ENCODE results near the gene FAM110D. TPM values are rescaled to one million over a fixed set of nuclear protein-coding genes. Genes with fewer than 3 reads are reported as not detected.

The FAM110D gene
- 0.30 TPM for total RNA-seq

DNA sequence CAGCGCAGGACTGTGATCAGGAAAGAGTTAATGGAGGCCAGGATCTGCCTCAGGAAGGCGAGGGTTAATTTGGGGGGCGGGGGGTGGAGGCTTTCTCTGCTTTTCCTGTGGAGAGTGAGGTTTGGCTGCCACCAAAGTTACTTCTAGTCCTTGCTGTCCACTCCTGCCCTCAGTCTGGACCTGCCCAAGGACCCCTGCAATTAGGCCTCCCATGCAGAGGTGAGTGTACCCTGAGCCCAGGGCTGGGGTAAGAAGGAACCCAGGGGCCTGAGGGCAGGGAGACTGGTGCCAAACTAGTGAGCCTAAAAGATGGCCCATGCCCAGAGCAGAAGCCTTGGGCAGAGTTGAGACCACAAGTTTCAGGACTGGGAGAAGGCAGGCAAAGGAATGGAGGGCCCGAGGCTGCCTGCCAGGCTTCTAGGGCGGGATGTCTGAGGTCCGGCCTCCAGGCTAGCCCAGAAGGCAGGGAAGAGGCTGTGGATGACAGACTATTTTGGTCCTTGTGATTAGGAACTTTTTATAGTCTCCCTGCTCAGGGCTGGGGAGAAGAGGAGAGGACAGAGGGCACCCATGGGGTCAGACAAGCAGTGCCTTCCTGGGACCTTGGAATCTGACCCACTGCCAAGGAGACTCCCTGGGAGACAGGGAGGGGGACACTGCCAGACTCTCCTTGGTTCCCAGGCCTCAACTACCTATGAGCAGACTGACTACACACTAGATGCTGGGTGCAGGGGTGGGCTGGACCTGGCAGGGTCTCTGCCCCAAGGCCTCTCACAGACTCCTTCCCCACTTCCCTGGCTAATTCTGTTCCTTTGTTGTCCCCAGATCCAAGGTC, at the start of gene FAM110D:
FAM110D (plus strand) TSS at position 172 of the 835 bp plus-strand sequence. CDS start 2,213 bp downstream, outside the sequence.
- no peak for DNase-seq

DNA sequence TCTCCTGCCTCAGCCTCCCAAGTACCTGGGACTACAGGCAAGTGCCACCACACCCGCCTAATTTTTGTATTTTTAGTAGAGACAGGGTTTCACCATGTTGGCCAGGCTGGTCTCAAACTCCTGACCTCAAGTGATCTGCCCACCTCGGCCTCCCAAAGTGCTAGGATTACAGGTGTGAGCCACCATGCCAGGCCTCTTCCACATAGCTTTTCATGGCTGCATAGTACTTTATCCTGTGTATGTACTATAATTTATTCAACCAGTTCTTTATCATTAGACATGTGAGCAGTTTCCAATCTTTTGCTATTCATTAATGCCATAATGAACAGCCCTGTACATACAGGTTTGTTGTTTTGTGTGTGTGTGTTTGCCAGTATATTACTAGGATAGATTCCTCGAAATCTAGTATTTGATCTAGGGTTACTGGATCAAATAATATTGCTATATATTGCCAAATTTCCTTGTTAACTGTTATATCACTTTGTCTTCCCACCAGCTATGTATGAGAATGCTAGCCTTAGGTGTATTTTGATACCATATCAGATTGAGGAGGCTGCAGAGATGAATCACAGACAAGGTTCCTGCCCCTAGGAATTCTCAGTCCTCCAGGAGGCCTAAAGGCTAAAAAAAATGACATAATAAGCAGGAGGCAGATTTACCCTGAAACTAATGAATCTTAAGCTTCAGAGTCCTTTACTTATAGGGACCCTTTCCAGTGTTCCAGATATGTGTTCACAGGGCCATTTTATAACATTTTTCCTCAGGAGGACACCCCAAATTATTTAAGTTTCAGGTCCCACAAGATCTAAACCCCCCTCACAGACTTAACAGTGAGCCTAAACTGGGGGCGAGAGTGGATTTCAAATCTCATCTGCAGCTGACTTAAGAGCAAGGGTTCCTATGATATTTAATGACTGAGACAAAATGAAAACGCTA, 49.4 kb upstream of the FAM110D start:
- no peak for DNase-seq

DNA sequence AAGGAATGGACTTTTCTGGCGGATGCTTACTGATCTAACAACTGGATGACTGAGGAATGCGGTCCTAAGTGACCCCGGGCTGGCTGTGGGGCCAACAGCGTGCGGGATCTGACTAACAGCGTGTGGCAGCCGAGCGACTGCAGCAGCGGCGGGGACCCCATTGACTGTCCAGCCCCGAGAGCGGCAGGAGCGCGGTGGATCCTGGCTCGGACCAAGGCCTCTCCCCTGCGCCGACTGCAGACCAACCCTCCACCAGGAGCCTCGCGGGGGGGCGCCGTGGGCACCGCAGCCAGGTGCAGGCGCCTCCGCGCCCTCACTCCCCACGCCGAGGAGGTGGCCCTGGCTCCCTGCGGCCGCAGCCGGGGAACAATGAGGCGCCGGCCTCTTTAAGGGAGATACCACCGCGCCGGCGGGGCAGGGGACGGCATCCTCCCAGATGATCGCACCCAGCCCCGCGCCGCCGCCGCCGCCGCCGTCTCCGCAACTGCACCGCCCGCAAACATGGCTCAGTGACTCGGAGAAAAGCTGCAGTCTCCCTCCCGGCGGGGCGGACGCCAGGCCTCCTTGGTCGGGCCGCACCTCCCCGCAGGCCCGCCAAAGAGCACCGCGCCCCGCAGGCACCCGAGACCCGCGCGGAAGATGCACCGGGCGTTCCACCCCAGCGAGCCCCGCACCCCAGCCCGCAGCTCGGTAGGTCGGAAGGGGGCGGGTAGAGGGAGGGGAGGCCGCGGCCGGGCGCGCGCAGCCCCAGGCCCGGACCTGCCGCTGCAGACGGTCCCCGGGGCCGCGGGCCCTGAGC, 47.9 kb upstream of the FAM110D start:
- DNase-seq: peak; percentile 49

DNA sequence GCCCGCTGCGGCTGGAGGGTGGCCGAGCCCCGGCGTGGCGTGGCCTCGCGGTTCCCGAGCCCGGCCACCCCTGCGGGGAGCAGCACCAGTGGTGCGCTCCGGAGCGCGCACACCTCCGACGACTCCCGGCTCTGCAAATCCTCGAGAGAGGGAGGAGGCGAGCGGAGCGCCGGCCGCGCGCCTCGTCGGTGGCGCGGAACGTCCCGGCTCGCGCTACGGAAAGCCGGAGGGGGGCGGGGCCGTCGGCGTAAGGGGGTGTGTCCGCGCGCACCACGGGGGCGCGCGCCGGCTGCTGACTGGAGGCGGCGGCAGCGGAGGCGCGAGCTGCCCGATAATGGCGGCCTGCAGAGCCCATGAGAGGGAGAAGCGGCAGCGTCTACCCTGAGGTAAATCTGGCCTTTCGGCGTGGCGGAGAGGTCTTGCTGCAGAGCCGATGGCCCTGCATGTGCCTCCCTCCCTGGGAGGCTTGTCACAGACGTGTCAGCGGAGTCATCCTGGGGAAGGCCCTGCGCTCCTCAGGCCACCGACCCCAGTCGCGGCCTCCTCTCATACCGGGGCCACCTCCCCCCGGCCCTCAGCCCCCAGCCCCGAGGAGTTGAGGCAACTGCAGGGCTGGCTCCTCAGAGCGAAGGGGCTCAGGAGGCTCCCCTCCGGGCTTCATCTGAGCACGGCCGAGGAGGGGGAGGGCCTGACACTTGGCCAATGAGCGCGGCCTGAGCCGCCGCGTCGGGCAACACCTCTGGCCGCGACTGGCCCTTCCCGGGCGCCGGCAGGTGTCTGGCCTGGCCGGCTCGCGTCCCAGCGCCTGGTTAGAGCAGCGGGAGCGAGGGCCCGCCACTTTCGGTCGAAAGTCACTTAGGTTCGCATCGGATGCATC, 47.1 kb upstream of the FAM110D start, which contains the start of gene PDIK1L:
PDIK1L (plus strand) TSS at position 295 of the 877 bp plus-strand sequence. CDS start 2,485 bp downstream, outside the sequence.
- DNase-seq: peak; percentile 95

DNA sequence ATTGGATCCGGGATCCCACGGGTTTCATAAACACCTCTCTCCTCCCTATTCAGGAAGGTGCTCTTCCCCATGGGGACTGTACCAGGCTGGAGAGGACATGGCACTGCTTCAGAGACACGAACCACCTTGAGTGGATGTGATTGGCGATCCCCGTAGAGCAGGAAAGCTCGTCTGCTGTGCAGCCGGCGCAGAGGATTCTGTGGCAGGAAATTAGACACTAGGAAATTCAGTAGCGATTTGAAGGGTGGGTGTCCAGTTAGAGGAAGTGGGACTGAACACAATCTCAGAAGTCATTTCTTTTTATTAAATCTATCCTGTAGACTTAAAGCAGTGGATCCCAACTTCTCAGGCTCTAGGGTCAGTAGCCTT, 46.5 kb upstream of the FAM110D start:
- DNase-seq: no peak

DNA sequence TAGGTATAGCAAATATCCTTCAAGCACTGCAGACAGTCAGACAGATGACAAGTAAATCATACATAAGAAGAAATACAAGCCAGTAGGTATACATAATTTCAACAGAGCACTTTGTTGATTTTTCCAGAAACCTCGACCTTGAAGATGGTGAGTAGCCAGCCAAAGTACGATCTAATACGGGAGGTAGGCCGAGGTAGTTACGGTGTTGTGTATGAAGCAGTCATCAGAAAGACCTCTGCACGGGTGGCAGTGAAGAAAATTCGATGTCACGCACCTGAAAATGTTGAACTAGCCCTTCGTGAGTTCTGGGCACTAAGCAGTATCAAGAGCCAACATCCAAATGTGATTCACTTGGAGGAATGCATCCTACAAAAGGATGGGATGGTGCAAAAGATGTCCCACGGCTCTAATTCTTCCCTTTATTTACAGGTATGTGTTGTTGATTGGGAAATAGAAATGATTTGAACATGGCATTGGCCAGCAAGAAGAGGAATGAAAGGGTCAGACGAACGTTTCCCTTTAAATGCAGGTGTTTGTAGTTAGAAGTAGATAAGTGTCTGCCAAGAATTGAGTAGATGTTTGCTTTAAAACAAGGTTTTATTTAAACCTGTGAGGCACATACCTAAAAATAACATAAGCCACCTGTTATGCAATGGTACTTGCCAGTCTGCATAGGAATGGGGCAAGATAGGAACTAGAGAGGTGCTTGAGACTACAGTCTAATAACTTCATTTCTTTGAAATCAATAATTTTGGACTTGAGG, 44.5 kb upstream of the FAM110D start:
- no peak for DNase-seq

DNA sequence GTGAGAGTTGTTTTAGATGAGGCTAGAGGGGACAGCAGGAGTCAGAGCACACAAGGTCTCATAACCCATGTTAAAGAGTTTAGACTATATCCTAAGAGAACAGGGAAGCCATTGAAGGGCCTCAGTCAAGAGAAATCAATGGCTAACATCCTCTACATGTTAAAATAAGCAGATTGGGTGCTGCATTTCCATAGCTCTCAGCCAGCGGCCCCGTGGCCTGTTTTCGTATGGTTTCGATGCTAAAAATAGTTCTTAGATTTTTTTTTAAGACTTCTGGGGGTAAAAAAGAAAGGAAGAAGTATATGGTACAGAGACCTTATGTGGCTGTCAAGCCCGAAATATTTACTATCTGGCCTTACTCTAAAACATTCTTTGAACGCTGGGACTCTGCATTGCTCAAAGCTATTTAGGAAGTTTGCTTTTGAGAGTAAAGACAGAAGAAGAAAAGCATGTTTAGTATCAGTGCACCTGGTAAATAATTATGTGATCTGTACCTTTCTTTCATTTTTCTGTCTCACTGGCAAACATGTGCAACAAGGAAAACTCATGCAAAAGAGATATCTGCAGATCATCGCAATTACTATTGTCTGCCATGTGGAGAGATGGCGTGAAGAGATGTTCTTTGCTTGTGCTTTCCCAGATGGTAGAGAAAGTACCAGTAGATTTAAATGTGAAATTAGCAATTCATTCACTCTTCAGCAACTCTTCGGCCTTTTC, 38.8 kb upstream of the FAM110D start:
- no peak for DNase-seq

DNA sequence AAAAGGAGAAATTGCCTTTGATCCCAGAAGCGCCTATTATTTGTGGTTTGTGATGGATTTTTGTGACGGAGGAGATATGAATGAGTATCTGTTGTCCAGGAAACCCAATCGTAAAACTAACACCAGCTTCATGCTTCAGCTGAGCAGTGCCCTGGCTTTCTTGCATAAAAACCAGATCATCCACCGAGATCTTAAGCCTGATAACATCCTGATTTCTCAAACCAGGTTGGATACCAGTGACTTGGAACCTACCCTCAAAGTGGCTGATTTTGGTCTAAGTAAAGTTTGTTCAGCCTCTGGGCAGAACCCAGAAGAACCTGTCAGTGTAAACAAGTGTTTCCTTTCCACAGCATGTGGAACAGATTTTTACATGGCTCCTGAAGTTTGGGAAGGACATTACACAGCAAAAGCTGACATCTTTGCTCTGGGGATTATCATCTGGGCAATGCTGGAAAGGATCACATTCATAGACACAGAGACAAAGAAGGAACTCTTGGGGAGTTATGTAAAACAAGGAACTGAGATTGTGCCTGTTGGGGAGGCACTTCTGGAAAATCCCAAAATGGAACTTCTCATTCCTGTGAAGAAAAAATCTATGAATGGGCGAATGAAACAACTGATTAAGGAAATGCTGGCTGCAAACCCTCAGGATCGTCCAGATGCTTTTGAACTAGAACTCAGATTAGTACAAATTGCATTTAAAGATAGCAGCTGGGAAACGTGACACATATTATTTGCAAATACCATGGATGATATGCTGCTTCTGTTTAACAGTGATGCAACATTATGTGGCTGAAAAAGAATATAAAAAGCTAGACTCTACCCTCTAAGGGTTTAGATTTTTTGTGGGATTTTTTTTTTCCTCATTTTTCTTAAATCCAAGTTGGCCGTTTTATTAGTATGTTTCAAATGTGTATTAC, 36.8 kb upstream of the FAM110D start:
- DNase-seq: no peak

DNA sequence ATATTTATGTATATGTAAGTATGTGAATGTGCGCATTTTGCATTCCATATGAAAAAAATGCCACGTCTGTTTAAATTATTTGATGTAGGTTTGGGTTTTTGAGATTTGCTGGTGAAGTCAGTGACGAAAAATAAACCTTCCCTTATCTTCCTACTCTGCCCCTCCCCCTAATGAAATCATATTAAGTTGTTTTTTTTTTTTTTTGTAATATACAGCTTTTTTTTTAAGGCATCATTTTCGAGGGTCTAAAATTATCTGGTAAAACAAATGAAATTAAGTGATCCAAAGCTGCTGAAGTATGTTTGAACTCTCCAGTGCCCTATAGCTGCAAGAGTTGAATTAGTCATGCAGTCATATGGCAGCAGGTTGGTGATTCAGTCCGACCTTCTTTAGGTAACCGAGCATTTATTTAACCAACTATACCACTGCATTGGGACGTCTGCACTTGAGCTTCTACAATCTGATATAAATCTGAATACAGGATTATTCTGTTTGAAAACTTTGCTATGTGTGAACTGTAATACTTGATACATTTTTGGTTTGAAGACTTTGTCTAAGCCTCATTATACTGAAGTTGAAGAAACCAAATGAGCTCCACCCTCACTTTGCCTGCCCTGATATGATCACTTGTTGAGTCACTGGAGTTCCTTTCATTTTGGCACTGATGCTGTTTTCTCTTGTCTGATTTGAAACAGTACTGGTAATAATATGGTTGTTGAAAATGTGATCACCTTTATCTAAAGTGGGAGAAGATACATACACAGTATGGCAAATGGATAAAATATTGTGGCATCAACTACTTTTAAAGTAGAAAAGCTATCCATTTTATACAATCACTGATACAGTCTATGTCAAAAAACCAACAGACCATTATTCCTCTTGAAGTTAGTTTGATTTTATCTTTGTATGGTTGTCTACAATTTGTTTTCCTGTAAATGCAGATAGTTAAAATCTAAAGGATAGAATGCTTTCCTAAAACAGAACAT, 35.6 kb upstream of the FAM110D start:
- no peak for DNase-seq

DNA sequence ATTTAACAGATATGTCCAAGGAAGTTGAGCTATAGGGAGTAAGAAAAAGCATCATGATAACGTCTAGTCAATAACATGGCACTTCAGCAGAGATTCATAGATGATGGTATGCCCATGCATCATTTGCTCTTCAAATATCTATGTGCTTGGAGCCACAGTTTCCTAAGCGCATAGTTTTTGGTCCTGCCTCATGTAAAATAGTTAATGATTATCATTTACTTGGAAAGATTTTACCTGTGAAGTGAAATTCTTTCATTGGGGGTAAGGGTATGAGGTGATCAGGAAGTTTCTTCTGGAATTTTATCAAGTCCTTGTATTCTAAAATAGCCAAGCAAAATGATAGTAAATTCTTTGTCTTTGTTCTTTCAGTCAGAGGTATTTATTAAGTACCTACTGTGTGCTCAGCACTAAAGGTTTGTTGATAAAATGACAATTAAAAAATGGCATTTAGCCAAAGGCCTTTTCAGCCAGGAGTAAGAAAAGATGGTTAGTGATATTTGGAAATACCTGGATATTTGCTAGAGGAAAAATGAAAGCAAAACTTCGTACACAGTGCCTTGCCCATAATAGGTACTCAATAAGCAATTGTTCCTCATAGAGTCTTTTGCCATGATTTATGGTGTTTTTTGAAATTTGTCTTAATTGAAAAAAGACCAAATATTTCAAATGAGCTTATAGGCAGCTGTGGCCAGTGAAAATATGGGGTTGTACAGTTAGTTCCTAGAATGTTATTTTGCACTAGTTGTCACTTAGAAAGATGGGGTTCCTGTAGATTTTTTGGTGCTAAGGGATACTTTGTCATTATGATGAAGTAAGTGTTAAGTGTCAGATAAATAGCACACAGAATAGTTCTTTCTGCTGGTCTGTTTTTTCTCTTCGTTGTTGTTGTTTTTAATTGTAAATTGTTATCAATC, 34.2 kb upstream of the FAM110D start:
- DNase-seq: no peak

DNA sequence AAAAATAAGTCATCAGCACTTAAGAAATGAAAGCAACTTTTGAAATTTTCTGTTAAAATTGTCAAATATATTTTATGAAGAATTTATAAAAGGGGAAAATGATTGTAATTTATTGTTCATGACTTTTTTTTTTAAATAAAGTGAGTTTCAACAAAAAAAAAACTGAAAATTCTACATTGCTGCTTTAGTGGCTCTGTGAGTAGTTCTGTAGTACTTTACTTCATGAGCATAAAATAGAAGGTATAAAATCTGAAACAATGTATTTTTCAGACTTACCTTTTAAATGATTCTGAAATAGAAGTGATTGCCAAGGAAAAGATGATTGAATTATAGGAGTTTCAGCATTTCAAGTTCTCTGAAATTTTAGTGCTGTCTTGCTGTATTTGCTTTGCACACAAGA, 33.5 kb upstream of the FAM110D start:
- no peak for DNase-seq

DNA sequence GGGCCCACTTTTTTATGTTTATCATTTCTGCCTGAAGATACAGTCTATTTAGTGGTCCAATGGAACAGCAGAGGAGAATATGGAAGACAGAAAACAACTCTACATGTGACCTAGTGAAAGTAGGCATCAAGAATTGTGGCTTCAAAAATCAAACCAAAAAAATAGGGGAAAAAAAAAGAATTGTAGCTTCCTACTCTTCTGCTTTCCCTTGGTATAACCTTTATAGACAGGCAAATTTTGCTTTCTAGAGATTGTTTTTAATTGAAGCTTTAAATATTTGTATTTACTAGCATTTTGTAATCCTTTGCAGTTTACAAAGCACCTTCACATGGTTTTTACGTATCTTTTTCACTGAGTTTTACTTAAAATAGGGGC, 32.9 kb upstream of the FAM110D start:
- DNase-seq: no peak

DNA sequence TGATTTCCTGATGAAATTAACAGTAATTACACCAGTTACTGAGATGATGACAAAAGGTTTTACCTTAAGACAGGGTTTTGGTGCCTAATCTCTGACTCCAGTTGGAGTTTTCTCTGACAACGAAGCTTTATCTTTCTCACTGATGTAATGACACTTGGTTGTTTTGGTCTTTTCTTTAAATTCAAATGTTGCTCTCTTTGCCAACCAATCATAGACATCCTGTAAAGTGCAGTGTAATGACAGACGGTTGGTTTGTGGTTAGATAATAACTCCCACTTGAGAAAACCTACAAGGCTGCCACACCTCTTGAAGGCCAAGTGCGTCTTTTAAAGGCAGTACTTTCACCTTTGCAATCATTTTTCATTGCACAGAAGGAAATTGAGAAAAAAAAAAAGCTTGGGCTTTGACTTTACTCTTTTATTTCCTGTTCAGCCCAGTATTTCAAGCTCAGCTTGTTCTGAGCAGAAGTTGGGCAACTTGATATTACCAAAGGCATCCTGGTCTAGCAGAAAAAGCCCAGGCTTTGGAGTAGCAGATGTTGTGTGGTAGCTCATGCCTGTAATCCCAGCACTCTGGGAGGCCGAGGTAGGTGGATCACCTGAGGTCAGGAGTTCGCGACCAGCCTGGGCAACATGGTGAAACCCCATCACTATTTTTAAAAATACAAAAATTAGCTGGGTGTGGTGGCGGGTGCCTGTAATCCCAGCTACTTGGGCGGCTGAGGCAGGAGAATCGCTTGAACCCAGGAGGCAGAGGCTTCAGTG, 32.4 kb upstream of the FAM110D start:
- DNase-seq: no peak

DNA sequence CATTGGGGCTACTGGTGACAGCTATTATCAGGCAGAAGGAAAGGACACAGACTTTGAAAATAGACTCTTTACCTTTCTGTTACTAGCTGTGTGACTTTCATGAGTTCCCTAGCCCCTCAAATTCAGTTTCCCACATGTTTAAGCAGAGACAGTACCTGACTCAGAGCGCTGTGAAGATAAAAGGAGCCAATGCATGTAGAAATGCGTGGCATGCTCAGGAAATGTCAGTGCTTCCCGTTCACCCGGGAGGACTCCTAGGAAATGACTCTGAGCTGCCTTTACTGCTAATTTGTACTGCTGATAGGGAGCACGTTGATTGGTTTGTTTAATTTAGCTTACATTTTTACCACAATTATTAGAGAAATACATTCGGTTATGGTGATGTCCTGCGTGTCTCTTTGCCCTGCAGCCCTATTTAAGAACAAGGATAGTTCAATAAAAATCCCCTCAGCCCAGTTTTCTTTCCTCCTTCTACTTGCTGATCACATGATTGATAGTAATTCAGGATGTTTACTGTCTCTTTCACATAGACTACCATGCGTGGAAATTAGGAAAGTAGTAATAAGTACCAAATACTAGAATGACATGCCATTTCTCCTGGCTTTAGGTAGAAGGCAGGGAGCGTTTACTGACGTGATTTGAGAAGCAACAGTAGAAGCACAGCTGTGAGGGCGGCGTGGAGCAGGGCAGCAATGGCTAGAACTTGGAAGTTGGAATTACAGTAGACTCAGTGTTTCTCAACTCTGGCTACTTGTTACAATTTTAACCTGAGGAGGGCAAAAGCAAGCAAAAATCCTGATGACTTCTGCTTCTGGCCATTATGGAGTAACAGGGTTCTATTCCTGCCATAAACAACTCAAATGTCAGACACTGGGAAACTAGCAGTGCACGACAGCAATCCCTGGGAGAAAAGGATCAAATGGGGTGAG, 31.4 kb upstream of the FAM110D start:
- no peak for DNase-seq

Measured in skin of body (tissue), 2 donors.